ENCODE data around the gene BAG1.

DNA sequence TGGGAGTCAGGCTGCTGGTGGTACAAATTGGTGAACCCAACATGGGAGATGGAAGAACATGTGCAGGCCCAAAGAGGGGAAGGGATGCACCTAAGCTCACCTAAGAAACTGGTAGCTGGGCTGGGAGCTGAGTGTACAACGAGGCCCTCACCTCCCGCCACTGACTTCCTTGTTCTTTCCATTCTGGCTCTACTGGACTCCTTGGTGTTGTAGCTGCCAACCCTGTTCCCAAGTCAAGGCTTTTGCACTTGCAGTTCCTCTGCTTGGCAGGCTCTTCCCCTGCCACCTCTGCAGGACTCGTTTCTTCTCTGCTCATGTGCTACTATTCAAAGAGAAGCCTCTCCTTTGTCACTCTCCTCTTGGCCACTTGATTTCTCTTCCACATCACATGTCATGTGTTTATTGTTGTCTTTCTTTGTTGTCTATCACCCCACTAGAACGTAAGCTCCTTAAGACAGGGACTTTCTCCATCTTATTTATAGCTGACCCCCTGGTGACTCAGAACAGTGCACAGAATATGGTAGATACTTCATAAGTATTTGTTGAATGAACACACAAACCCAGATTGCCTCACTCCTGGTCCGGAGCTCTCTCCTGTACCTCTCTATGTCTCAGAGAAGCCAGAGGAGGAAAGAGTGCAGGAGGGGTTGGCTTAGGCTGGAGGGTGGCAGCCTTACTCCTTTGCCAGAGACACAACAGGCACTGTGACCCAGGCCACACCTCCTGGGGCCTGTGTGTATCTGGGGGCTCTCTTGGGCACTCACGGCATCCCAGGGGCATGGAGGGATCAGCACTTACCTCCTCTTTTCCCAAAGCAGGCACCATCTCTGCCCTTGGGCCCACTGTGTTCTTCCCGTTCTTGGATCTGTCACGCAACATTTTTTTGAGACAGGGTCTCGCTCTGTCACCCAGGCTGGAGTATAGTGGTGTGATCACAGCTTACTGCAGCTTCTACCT lies 29.7 kb downstream of the BAG1 start:
- TF ChIP-seq, protein P1, sequence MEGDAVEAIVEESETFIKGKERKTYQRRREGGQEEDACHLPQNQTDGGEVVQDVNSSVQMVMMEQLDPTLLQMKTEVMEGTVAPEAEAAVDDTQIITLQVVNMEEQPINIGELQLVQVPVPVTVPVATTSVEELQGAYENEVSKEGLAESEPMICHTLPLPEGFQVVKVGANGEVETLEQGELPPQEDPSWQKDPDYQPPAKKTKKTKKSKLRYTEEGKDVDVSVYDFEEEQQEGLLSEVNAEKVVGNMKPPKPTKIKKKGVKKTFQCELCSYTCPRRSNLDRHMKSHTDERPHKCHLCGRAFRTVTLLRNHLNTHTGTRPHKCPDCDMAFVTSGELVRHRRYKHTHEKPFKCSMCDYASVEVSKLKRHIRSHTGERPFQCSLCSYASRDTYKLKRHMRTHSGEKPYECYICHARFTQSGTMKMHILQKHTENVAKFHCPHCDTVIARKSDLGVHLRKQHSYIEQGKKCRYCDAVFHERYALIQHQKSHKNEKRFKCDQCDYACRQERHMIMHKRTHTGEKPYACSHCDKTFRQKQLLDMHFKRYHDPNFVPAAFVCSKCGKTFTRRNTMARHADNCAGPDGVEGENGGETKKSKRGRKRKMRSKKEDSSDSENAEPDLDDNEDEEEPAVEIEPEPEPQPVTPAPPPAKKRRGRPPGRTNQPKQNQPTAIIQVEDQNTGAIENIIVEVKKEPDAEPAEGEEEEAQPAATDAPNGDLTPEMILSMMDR (conservative IDR thresholded peaks at IDR 0.05; ENCODE audit: low read depth in 2 of 2) = no peak
- no peak for TF ChIP-seq EZH2phosphoT487 (IDR thresholded peaks at IDR 0.05; ENCODE audit: unreplicated experiment)
- TF ChIP-seq POLR2AphosphoS5 (IDR thresholded peaks at IDR 0.05; ENCODE audit: low read depth) = no peak
- TF ChIP-seq, protein P2, sequence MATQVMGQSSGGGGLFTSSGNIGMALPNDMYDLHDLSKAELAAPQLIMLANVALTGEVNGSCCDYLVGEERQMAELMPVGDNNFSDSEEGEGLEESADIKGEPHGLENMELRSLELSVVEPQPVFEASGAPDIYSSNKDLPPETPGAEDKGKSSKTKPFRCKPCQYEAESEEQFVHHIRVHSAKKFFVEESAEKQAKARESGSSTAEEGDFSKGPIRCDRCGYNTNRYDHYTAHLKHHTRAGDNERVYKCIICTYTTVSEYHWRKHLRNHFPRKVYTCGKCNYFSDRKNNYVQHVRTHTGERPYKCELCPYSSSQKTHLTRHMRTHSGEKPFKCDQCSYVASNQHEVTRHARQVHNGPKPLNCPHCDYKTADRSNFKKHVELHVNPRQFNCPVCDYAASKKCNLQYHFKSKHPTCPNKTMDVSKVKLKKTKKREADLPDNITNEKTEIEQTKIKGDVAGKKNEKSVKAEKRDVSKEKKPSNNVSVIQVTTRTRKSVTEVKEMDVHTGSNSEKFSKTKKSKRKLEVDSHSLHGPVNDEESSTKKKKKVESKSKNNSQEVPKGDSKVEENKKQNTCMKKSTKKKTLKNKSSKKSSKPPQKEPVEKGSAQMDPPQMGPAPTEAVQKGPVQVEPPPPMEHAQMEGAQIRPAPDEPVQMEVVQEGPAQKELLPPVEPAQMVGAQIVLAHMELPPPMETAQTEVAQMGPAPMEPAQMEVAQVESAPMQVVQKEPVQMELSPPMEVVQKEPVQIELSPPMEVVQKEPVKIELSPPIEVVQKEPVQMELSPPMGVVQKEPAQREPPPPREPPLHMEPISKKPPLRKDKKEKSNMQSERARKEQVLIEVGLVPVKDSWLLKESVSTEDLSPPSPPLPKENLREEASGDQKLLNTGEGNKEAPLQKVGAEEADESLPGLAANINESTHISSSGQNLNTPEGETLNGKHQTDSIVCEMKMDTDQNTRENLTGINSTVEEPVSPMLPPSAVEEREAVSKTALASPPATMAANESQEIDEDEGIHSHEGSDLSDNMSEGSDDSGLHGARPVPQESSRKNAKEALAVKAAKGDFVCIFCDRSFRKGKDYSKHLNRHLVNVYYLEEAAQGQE (IDR thresholded peaks at IDR 0.05; ENCODE audit: unreplicated experiment) = no peak
- TF ChIP-seq, protein P3, sequence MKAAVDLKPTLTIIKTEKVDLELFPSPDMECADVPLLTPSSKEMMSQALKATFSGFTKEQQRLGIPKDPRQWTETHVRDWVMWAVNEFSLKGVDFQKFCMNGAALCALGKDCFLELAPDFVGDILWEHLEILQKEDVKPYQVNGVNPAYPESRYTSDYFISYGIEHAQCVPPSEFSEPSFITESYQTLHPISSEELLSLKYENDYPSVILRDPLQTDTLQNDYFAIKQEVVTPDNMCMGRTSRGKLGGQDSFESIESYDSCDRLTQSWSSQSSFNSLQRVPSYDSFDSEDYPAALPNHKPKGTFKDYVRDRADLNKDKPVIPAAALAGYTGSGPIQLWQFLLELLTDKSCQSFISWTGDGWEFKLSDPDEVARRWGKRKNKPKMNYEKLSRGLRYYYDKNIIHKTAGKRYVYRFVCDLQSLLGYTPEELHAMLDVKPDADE (IDR thresholded peaks at IDR 0.05) = no peak
- TF ChIP-seq EZH2 (IDR thresholded peaks at IDR 0.05; ENCODE audit: low read depth, unreplicated experiment) = no peak
- no peak for TF ChIP-seq JUNB (IDR thresholded peaks at IDR 0.05; ENCODE audit: unreplicated experiment)
